Measurements from ENCODE around the gene PRRG4.
A peak's percentile ranks its signal among the peaks of the same experiment; 100 is the strongest.

Gene PRRG4

DNA sequence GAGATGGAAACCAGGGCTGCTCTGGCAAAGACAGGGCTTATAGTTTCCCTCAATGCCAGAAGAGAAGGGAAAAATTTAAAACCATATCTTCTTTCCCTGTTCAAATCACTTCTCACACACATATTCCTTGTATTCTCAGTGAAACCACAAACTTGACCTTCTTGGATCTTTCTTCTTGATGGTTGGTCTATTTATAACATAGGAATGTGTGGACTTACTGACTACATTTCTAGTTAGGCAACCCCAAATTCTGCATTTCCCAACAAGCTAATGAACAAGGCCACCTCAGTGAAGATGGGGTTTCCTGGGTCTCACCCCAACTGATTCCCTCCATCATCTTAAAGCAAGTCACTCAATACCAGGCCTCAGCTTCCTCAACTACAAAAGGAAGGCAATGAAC is 59.1 kb downstream of the PRRG4 start:
- TF ChIP-seq, protein P1, sequence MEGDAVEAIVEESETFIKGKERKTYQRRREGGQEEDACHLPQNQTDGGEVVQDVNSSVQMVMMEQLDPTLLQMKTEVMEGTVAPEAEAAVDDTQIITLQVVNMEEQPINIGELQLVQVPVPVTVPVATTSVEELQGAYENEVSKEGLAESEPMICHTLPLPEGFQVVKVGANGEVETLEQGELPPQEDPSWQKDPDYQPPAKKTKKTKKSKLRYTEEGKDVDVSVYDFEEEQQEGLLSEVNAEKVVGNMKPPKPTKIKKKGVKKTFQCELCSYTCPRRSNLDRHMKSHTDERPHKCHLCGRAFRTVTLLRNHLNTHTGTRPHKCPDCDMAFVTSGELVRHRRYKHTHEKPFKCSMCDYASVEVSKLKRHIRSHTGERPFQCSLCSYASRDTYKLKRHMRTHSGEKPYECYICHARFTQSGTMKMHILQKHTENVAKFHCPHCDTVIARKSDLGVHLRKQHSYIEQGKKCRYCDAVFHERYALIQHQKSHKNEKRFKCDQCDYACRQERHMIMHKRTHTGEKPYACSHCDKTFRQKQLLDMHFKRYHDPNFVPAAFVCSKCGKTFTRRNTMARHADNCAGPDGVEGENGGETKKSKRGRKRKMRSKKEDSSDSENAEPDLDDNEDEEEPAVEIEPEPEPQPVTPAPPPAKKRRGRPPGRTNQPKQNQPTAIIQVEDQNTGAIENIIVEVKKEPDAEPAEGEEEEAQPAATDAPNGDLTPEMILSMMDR (IDR thresholded peaks at IDR 0.05; ENCODE audit: low read depth, low read length), result no peak
- no peak overlapping the region for H3K4me2 ChIP-seq (ENCODE audit: low read length)
- no peaks in the 10 kb centered on the region for H3K36me3 ChIP-seq (replicated peaks; ENCODE audit: low read depth, low read length)

DNA sequence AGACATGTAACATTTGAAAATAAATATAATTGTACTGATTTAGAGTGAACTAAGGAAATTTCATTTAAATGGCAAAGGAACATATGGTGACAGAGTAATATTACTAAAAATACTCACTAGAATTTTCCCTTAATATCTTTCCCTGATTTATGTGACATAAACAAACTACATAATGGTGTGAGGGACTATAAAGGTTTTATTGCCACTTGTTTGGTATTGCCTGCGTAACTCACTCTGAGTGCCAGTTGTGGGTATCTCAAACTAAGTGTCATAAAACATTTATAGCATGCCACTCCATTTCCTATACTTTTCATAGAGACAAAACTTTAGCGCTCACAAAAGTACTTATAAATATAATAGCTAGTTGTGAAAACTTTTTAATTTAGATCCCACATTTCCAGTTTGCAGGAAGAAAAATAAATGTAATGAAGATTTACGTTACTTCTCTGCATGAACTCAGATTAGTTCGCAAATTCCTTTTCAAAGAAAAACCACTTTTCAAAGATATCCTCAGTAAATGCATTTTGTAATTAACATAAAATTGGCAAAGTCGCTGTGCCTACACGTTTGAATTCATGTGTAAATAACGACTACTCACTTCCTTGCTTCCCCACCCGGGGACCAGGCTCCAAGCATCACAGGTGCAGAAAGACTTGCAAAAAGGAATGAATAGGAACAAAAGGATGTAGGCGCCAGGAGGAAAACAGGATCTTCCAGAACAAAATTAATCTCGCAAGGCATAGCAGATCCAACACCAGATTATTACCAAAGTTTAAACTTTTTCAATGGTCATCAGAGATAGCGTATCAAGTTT is 61.3 kb downstream of the PRRG4 start:
- peak overlapping the region; percentile 78 for H3K4me3 ChIP-seq (ENCODE audit: low read length)

More for the DNA sequence above, 59.1 kb downstream of the PRRG4 start:
- peaks cover 7% of the 10 kb centered on the region for H3K79me2 ChIP-seq (ENCODE audit: low read length)
- no peak overlapping the region for H3K9ac ChIP-seq (ENCODE audit: low read length)
- no peak overlapping the region for H3K4me3 ChIP-seq (ENCODE audit: low read length)
- no peaks in the 10 kb centered on the region for H3K9me3 ChIP-seq (ENCODE audit: insufficient read depth, low read length)
- H4K20me1 ChIP-seq (ENCODE audit: insufficient read depth, low read length), result no peaks in the 10 kb centered on the region
- H2AFZ ChIP-seq (ENCODE audit: low read depth, low read length), result no peak overlapping the region
- H3K27ac ChIP-seq (ENCODE audit: low read length), result no peak overlapping the region
- H3K27me3 ChIP-seq (ENCODE audit: low read depth, low read length), result 0 out of 2 replicates have a peak, but pooled peaks cover 5% of the 10 kb centered on the region
- H3K4me1 ChIP-seq (ENCODE audit: low read length), result peaks cover 8% of the 10 kb centered on the region

DNA sequence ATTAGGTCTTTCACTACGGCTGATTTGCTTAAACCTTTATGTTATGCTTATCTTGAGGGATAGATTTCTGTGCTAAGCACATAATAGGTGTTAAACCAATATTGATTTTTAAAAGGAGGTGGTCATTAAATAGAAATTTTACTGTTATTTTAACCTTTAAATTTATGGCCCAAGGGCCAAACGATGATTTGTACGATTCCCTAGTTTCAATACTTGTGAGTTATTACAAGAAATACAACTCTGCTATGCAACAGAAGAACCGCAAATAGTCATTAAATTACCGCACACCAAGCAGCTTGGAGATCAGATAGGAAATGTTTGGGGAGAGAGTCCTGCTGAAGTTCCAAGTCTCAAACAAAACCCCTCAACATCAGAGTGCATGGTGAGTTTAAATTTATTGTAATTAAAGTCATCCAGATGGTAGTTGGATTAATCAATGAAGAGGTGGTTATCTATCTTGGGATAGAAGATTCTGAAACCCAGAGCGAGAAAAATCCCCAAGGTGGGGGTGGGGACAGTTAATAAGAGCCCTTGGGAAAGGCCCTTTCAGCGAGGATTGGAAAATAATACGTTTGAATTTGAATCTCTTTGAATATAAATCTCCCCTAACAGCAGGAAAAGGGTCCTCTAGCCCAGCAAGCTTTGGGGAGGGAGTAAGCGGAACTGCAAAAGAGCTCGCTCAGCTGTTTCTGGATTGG is 62.1 kb downstream of the PRRG4 start:
- Histone ChIP-seq H3K27me3 (ENCODE audit: low read depth, low read length) (0 out of 2 replicates have a peak, but pooled peaks cover 5% of the 10 kb centered on the region), H2AFZ (ENCODE audit: low read depth, low read length) (peak overlapping the region; percentile 73), H3K4me3 (ENCODE audit: low read length) (peak overlapping the region; percentile 78), H3K4me1 (ENCODE audit: low read length) (peaks cover 22% of the 10 kb centered on the region), H3K9me3 (ENCODE audit: insufficient read depth, low read length) (no peaks in the 10 kb centered on the region), H3K79me2 (ENCODE audit: low read length) (peaks cover 37% of the 10 kb centered on the region), H4K20me1 (ENCODE audit: insufficient read depth, low read length) (peaks cover 20% of the 10 kb centered on the region), H3K36me3 (replicated peaks; ENCODE audit: low read depth, low read length) (no peaks in the 10 kb centered on the region), H3K4me2 (ENCODE audit: low read length) (peak overlapping the region; percentile 92), H3K9ac (ENCODE audit: low read length) (peak overlapping the region; percentile 81), H3K27ac (ENCODE audit: low read length) (peak overlapping the region; percentile 66)
- no peak for TF ChIP-seq EZH2phosphoT487 (IDR thresholded peaks at IDR 0.05; ENCODE audit: low read depth)
- TF ChIP-seq, protein P1 (IDR thresholded peaks at IDR 0.05; ENCODE audit: low read depth, low read length), result no peak

More for the DNA sequence above, 61.3 kb downstream of the PRRG4 start:
- no peak for TF ChIP-seq EZH2phosphoT487 (IDR thresholded peaks at IDR 0.05; ENCODE audit: low read depth)
- TF ChIP-seq, protein P1 (IDR thresholded peaks at IDR 0.05; ENCODE audit: low read depth, low read length), result no peak
- H4K20me1 ChIP-seq (ENCODE audit: insufficient read depth, low read length), result peaks cover 16% of the 10 kb centered on the region
- H3K79me2 ChIP-seq (ENCODE audit: low read length), result peaks cover 30% of the 10 kb centered on the region
- no peaks in the 10 kb centered on the region for H3K36me3 ChIP-seq (replicated peaks; ENCODE audit: low read depth, low read length)
- 0 out of 2 replicates have a peak, but pooled peaks cover 5% of the 10 kb centered on the region for H3K27me3 ChIP-seq (ENCODE audit: low read depth, low read length)
- no peaks in the 10 kb centered on the region for H3K9me3 ChIP-seq (ENCODE audit: insufficient read depth, low read length)
- no peak overlapping the region for H3K27ac ChIP-seq (ENCODE audit: low read length)
- H2AFZ ChIP-seq (ENCODE audit: low read depth, low read length), result no peak overlapping the region
- H3K9ac ChIP-seq (ENCODE audit: low read length), result peak overlapping the region; percentile 81
- peaks cover 22% of the 10 kb centered on the region for H3K4me1 ChIP-seq (ENCODE audit: low read length)
- peak overlapping the region; percentile 92 for H3K4me2 ChIP-seq (ENCODE audit: low read length)

Measured in OCI-LY3 (cell line).